ENCODE results near the gene ITCH.

DNA sequence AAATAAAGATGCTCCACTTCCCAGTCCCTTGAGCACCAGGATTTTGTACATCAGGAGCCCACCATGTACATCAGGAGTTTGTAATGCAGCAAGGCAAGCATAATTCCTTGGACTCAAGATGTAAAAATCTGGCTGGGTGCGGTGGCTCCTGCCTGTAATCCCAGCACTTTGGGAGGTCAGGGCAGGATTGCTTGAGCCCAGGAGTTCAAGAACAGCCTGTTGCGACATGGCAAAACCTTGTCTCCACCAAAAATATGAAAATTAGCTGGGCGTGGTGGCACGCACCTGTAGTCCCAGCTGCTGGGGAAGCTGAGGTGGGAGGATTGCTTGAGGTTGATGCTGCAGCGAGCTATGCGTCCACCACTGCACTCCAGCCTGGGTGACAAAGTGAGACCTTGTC lies 179.4 kb downstream of the ITCH start:
- TF ChIP-seq POLR2AphosphoS5 (IDR thresholded peaks at IDR 0.05): no peak
- TF ChIP-seq, protein P1, sequence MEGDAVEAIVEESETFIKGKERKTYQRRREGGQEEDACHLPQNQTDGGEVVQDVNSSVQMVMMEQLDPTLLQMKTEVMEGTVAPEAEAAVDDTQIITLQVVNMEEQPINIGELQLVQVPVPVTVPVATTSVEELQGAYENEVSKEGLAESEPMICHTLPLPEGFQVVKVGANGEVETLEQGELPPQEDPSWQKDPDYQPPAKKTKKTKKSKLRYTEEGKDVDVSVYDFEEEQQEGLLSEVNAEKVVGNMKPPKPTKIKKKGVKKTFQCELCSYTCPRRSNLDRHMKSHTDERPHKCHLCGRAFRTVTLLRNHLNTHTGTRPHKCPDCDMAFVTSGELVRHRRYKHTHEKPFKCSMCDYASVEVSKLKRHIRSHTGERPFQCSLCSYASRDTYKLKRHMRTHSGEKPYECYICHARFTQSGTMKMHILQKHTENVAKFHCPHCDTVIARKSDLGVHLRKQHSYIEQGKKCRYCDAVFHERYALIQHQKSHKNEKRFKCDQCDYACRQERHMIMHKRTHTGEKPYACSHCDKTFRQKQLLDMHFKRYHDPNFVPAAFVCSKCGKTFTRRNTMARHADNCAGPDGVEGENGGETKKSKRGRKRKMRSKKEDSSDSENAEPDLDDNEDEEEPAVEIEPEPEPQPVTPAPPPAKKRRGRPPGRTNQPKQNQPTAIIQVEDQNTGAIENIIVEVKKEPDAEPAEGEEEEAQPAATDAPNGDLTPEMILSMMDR (IDR thresholded peaks at IDR 0.05): no peak
- no peak for TF ChIP-seq POLR2A (IDR thresholded peaks at IDR 0.05)

Measured in sigmoid colon (tissue), 4 donors.